Left hindlimb (tissue), 1 donor: ENCODE results near the gene CMTR2.

Source experiments
- DNase-seq: peaks from one replicate; pipeline ENCODE4 v3.0.0-alpha.2; 2018

The CMTR2 gene

GRCh38 chr16:71276589-71277334, 12.4 kb downstream of the CMTR2 start:
- DNase-seq, result no peak

GRCh38 chr16:71273384-71273783, 15.8 kb downstream of the CMTR2 start:
- DNase-seq, result no peak

GRCh38 chr16:71264299-71264698, 24.9 kb downstream of the CMTR2 start:
- no peak for DNase-seq

GRCh38 chr16:71263582-71263981, 25.6 kb downstream of the CMTR2 start:
- DNase-seq, result no peak

GRCh38 chr16:71262391-71262790, 26.8 kb downstream of the CMTR2 start:
- no peak for DNase-seq

- no peak for DNase-seq
These were observed 28.2 kb downstream of the CMTR2 start for GRCh38 chr16:71260995-71261394.

GRCh38 chr16:71259086-71259485, 30.1 kb downstream of the CMTR2 start:
- DNase-seq, result no peak

GRCh38 chr16:71258372-71258771, 30.8 kb downstream of the CMTR2 start:
- DNase-seq, result no peak

- no peak for DNase-seq
These were observed 31.4 kb downstream of the CMTR2 start for GRCh38 chr16:71257768-71258167.

GRCh38 chr16:71255721-71256120, 33.5 kb downstream of the CMTR2 start:
- peak; percentile 54 for DNase-seq

GRCh38 chr16:71254832-71255525, 34.2 kb downstream of the CMTR2 start:
- DNase-seq, result peak; percentile 36

- DNase-seq, result no peak
These were observed 38.6 kb downstream of the CMTR2 start for GRCh38 chr16:71250461-71251235.

GRCh38 chr16:71249399-71249798, 39.8 kb downstream of the CMTR2 start:
- no peak for DNase-seq

GRCh38 chr16:71247478-71247877, 41.7 kb downstream of the CMTR2 start:
- no peak for DNase-seq

- no peak for DNase-seq
These were observed 42.9 kb downstream of the CMTR2 start for GRCh38 chr16:71246309-71246708.

GRCh38 chr16:71244521-71244920, 44.7 kb downstream of the CMTR2 start:
- DNase-seq, result no peak

GRCh38 chr16:71242601-71243000, 46.6 kb downstream of the CMTR2 start:
- DNase-seq, result no peak

GRCh38 chr16:71242036-71242435, 47.2 kb downstream of the CMTR2 start:
- DNase-seq, result no peak
